Measurements from ENCODE around the gene WIPI1. TPM values are rescaled to one million over a fixed set of nuclear protein-coding genes. Genes with fewer than 3 reads are reported as not detected.

WIPI1 gene
- total and polyA plus RNA-seq, 9 of the 15 experiments (the other 6 are each of a cell fraction or from before 2014, with no cell fraction given): 3.7 to 23.5 (median 11.8) TPM

DNA sequence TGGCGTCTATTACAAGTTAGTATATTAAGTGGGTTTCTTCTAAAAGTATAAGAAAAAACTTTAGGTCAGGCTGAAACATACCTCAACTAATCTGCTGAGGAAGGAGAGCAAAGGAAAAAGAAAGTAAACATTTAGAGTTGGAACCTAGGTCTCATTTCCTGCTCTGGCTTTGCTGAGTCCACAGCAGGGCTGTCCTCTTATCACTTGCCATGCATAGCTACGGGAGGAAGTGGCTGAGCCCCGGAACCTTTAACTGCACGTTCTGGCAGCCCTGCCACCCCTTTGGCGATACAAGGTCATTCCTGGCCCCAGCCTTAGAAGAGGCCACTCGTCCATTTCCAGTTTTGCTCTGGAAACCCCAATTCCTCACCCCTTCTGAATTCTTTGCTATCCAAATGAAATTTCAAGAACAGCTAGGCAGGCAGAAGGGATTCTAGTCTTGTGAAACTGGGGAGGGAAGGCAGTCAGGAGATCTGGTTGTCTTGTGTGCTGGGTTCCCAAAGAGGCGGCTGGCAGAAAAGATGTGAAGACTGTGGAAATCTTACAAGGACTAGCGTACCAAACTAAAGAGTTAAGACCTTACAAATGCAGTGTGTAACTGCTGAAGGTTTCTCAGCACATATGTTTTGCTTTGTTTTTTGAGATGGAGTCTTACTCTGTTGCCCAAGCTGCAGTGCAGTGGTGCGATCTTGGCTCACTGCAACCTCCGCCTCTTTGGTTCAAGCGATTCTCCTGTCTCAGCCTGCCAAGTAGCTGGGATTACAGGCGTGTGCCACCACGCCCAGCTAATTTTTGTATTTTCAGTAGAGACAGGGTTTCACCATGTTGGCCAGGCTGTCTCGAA, 19.1 kb downstream of the WIPI1 start (continued):
- TF ChIP-seq, protein P1, sequence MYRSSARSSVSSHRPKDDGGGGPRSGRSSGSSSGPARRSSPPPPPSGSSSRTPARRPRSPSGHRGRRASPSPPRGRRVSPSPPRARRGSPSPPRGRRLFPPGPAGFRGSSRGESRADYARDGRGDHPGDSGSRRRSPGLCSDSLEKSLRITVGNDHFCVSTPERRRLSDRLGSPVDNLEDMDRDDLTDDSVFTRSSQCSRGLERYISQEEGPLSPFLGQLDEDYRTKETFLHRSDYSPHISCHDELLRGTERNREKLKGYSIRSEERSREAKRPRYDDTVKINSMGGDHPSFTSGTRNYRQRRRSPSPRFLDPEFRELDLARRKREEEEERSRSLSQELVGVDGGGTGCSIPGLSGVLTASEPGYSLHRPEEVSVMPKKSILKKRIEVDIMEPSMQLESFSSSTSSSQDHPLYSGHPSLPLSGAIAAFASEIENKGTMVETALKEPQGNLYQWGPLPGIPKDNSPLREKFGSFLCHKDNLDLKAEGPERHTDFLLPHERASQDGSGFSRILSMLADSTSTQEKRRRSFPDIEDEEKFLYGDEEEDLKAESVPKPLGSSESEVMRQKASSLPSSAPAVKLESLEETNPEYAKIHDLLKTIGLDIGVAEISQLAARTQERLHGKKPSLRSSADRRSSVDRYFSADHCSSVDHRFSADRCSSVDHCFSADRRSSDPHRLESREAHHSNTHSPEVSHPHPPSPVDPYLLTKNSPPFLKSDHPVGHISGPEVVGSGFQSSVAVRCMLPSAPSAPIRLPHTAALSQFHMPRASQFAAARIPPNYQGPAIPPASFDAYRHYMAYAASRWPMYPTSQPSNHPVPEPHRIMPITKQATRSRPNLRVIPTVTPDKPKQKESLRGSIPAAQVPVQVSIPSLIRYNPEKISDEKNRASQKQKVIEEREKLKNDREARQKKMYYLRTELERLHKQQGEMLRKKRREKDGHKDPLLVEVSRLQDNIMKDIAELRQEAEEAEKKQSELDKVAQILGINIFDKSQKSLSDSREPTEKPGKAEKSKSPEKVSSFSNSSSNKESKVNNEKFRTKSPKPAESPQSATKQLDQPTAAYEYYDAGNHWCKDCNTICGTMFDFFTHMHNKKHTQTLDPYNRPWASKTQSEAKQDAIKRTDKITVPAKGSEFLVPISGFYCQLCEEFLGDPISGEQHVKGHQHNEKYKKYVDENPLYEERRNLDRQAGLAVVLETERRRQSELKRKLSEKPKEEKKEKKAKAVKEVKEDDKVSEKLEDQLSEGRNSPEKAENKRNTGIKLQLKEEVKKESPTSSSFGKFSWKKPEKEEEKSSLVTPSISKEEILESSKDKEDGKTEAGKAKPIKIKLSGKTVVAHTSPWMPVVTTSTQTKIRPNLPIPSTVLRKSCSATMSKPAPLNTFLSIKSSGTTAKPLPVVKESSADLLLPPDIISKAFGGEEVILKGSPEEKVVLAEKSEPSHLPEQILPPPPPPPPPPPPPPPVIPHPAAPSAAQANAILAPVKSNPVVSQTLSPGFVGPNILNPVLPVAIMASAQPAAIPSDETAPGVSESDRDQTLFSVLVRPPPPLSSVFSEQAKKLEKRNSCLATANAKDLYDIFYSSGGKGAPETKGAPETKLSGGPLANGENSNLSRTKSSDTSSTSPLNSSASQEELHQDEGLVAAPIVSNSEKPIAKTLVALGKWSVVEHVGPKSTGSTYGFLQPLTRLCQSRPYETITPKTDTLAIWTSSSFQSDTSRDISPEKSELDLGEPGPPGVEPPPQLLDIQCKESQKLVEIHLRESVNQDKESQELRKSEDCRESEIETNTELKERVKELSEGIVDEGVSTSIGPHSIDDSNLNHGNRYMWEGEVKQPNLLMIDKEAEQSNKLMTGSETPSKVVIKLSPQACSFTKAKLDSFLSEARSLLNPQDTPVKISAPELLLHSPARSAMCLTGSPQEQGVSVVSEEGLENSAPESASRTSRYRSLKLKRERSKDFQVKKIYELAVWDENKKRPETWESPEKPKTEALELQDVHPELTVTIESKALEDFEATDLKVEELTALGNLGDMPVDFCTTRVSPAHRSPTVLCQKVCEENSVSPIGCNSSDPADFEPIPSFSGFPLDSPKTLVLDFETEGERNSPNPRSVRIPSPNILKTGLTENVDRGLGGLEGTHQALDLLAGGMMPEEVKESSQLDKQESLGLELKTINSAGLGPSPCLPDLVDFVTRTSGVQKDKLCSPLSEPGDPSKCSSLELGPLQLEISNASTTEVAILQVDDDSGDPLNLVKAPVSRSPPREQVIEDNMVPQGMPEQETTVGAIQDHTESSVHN (IDR thresholded peaks at IDR 0.05; ENCODE audit: borderline replicate concordance in 1 of 2, low read depth in 1 of 2): no peak
- TF ChIP-seq, protein P2, sequence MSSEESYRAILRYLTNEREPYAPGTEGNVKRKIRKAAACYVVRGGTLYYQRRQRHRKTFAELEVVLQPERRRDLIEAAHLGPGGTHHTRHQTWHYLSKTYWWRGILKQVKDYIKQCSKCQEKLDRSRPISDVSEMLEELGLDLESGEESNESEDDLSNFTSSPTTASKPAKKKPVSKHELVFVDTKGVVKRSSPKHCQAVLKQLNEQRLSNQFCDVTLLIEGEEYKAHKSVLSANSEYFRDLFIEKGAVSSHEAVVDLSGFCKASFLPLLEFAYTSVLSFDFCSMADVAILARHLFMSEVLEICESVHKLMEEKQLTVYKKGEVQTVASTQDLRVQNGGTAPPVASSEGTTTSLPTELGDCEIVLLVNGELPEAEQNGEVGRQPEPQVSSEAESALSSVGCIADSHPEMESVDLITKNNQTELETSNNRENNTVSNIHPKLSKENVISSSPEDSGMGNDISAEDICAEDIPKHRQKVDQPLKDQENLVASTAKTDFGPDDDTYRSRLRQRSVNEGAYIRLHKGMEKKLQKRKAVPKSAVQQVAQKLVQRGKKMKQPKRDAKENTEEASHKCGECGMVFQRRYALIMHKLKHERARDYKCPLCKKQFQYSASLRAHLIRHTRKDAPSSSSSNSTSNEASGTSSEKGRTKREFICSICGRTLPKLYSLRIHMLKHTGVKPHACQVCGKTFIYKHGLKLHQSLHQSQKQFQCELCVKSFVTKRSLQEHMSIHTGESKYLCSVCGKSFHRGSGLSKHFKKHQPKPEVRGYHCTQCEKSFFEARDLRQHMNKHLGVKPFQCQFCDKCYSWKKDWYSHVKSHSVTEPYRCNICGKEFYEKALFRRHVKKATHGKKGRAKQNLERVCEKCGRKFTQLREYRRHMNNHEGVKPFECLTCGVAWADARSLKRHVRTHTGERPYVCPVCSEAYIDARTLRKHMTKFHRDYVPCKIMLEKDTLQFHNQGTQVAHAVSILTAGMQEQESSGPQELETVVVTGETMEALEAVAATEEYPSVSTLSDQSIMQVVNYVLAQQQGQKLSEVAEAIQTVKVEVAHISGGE (CRISPR knock-in tag; IDR thresholded peaks at IDR 0.05): peak in 2 of 3 experiments; percentile 11 to 87; a peak in 2 of 6 replicates
- no peak for TF ChIP-seq KDM1A (IDR thresholded peaks at IDR 0.05)
- peak; percentile 37; the same call in 1 of the 2 replicates for TF ChIP-seq SMAD3 (CRISPR knock-in tag; conservative IDR thresholded peaks at IDR 0.05)
- peak; percentile 63; the same call in 1 of the 2 replicates for TF ChIP-seq ELF1 (tag; IDR thresholded peaks at IDR 0.05)
- TF ChIP-seq, protein P3, sequence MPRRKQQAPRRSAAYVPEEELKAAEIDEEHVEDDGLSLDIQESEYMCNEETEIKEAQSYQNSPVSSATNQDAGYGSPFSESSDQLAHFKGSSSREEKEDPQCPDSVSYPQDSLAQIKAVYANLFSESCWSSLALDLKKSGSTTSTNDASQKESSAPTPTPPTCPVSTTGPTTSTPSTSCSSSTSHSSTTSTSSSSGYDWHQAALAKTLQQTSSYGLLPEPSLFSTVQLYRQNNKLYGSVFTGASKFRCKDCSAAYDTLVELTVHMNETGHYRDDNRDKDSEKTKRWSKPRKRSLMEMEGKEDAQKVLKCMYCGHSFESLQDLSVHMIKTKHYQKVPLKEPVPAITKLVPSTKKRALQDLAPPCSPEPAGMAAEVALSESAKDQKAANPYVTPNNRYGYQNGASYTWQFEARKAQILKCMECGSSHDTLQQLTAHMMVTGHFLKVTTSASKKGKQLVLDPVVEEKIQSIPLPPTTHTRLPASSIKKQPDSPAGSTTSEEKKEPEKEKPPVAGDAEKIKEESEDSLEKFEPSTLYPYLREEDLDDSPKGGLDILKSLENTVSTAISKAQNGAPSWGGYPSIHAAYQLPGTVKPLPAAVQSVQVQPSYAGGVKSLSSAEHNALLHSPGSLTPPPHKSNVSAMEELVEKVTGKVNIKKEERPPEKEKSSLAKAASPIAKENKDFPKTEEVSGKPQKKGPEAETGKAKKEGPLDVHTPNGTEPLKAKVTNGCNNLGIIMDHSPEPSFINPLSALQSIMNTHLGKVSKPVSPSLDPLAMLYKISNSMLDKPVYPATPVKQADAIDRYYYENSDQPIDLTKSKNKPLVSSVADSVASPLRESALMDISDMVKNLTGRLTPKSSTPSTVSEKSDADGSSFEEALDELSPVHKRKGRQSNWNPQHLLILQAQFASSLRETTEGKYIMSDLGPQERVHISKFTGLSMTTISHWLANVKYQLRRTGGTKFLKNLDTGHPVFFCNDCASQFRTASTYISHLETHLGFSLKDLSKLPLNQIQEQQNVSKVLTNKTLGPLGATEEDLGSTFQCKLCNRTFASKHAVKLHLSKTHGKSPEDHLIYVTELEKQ (CRISPR knock-in tag; IDR thresholded peaks at IDR 0.05): no peak
- TF ChIP-seq, protein P4, sequence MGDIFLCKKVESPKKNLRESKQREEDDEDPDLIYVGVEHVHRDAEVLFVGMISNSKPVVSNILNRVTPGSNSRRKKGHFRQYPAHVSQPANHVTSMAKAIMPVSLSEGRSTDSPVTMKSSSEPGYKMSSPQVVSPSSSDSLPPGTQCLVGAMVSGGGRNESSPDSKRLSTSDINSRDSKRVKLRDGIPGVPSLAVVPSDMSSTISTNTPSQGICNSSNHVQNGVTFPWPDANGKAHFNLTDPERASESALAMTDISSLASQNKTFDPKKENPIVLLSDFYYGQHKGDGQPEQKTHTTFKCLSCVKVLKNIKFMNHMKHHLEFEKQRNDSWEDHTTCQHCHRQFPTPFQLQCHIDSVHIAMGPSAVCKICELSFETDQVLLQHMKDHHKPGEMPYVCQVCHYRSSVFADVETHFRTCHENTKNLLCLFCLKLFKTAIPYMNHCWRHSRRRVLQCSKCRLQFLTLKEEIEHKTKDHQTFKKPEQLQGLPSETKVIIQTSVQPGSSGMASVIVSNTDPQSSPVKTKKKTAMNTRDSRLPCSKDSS (IDR thresholded peaks at IDR 0.05; ENCODE audit: low read depth, partially characterized antibody): no peak

Data from K562 (cell line).